Activated gamma-delta T cell treated with Interleukin-2 at 50 U/mL for 16 hours (primary cell): ENCODE data around the gene OTUD4.
"Not testable (repeated sequence)": the region's sequence is repeated elsewhere in the genome, so short reads cannot be mapped to it uniquely, and the experiment has no call there.

Experiments used
- DNase-seq: peaks from one replicate; pipeline ENCODE4 v3.0.0-alpha.2; 2020

Gene OTUD4

GRCh38 chr4:145177906-145178538 lies 2.4 kb downstream of the OTUD4 start:
- DNase-seq = no peak

GRCh38 chr4:145177511-145177905 lies 2.9 kb downstream of the OTUD4 start:
- DNase-seq = no peak

GRCh38 chr4:145176641-145177432 lies 3.6 kb downstream of the OTUD4 start:
- DNase-seq = no peak

GRCh38 chr4:145171911-145172310 lies 8.5 kb downstream of the OTUD4 start:
- DNase-seq = no peak

GRCh38 chr4:145170223-145170622 lies 10.2 kb downstream of the OTUD4 start:
- no peak for DNase-seq

GRCh38 chr4:145168581-145169187 lies 11.7 kb downstream of the OTUD4 start:
- no peak for DNase-seq

GRCh38 chr4:145167887-145168286 lies 12.5 kb downstream of the OTUD4 start:
- DNase-seq = no peak

- no peak for DNase-seq
Measured at GRCh38 chr4:145161549-145161948, 18.8 kb downstream of the OTUD4 start.

- DNase-seq = no peak
Measured at GRCh38 chr4:145156986-145157385, 23.4 kb downstream of the OTUD4 start.

- DNase-seq = no peak
Measured at GRCh38 chr4:145155268-145155870, 25.0 kb downstream of the OTUD4 start.

GRCh38 chr4:145154573-145154972 lies 25.8 kb downstream of the OTUD4 start:
- DNase-seq = no peak

GRCh38 chr4:145153904-145154298 lies 26.5 kb downstream of the OTUD4 start:
- no peak for DNase-seq

- DNase-seq = no peak
Measured at GRCh38 chr4:145153181-145153903, 27.0 kb downstream of the OTUD4 start.

GRCh38 chr4:145148980-145149379 lies 31.4 kb downstream of the OTUD4 start:
- DNase-seq = no peak

- not testable (repeated sequence) for DNase-seq
Measured at GRCh38 chr4:145136219-145136618, 44.2 kb downstream of the OTUD4 start.

- DNase-seq = no peak
Measured at GRCh38 chr4:145132511-145133098, 47.8 kb downstream of the OTUD4 start.

GRCh38 chr4:145131848-145132247 lies 48.5 kb downstream of the OTUD4 start:
- no peak for DNase-seq

- DNase-seq = no peak
Measured at GRCh38 chr4:145130788-145131399, 49.5 kb downstream of the OTUD4 start.

GRCh38 chr4:145130130-145130529 lies 50.3 kb downstream of the OTUD4 start:
- DNase-seq = no peak

GRCh38 chr4:145125396-145125795 lies 55.0 kb downstream of the OTUD4 start:
- DNase-seq = no peak

- no peak for DNase-seq
Measured at GRCh38 chr4:145108128-145108527, 72.3 kb downstream of the OTUD4 start.

- no peak for DNase-seq
Measured at GRCh38 chr4:145107126-145107525, 73.3 kb downstream of the OTUD4 start.
